ENCODE measurements around the gene KSR1. TPM values are rescaled to one million over a fixed set of nuclear protein-coding genes. Genes with fewer than 3 reads are reported as not detected.

The KSR1 gene
- total and polyA plus RNA-seq, 2 of the 8 experiments (the other 6 are each of a cell fraction or from before 2014, with no cell fraction given) = 14.1 to 34.7 TPM

- Histone ChIP-seq H3K27me3 (replicated peaks in 1 of 4; ENCODE audit: control insufficient read depth in 3 of 4, extremely low read depth in 1 of 4, insufficient read depth in 3 of 4, low read length in 3 of 4) (no peaks in the 10 kb centered on the region), H2BK15ac (ENCODE audit: low read length) (no peak overlapping the region), H2BK120ac (replicated peaks; ENCODE audit: low read depth, low read length) (no peak overlapping the region), H3K18ac (ENCODE audit: extremely low read depth, low read length) (no peak overlapping the region), H4K91ac (replicated peaks; ENCODE audit: insufficient read length, low read length) (no peak overlapping the region), H3K23ac (ENCODE audit: insufficient read length) (no peak overlapping the region), H4K5ac (ENCODE audit: insufficient read length, low read depth, low read length) (no peak overlapping the region), H4K8ac (ENCODE audit: extremely low read depth, insufficient read depth, low read length) (no peak overlapping the region), H3K79me2 (ENCODE audit: control insufficient read depth in 1 of 2, insufficient read depth in 2 of 2, low read length in 2 of 2) (no peaks in the 10 kb centered on the region), H3K14ac (ENCODE audit: insufficient read length) (no peak overlapping the region), H2AK5ac (ENCODE audit: low read depth, low read length) (no peak overlapping the region), H3K4ac (replicated peaks; ENCODE audit: insufficient read length, low read depth, low read length) (no peak overlapping the region), H3K4me2 (ENCODE audit: insufficient read depth in 1 of 2, low read depth in 2 of 2, low read length in 2 of 2) (no peak overlapping the region), H3K79me1 (ENCODE audit: low read depth, low read length) (no peaks in the 10 kb centered on the region), H2BK12ac (ENCODE audit: low read depth, low read length) (no peak overlapping the region), H3K4me3 (ENCODE audit: extremely low read depth in 1 of 4, insufficient read depth in 2 of 4, low read depth in 3 of 4, low read length in 4 of 4) (no peak overlapping the region), H3K9me3 (ENCODE audit: insufficient read depth in 2 of 2, low read depth in 1 of 2, low read length in 1 of 2) (no peaks in the 10 kb centered on the region), H3K36me3 (ENCODE audit: control insufficient read depth in 2 of 4, insufficient read depth in 4 of 4, low read length in 3 of 4) (no peaks in the 10 kb centered on the region), H3K9ac (replicated peaks in 1 of 4; ENCODE audit: extremely low read depth in 1 of 4, low read depth in 3 of 4, low read length in 3 of 4) (no peak overlapping the region), H3K27ac (ENCODE audit: low read depth, low read length) (no peak overlapping the region), H3K56ac (replicated peaks; ENCODE audit: insufficient read length, low read depth, low read length) (no peak overlapping the region), H2BK20ac (ENCODE audit: low read length) (no peak overlapping the region), H2BK5ac (ENCODE audit: low read depth, low read length) (no peak overlapping the region), H3K4me1 (replicated peaks in 1 of 4; ENCODE audit: control insufficient read depth in 3 of 4, insufficient read depth in 4 of 4, low read length in 3 of 4) (no peaks in the 10 kb centered on the region), H4K20me1 (replicated peaks in 1 of 2; ENCODE audit: control insufficient read depth in 1 of 2, insufficient read depth in 2 of 2, low read length in 2 of 2) (no peaks in the 10 kb centered on the region), H3K23me2 (ENCODE audit: low read depth, low read length) (no peaks in the 10 kb centered on the region), H2AFZ (ENCODE audit: low read length) (no peak overlapping the region)
- no peak for TF ChIP-seq RNF2 (IDR thresholded peaks at IDR 0.05; ENCODE audit: borderline replicate concordance, low read depth, low read length, missing control alignments, poor library complexity, severe bottlenecking)
- no peak for TF ChIP-seq MAFK (IDR thresholded peaks at IDR 0.05; ENCODE audit: low read depth, low read length)
- TF ChIP-seq CHD2 (IDR thresholded peaks at IDR 0.05; ENCODE audit: low read length) = no peak
- no peak for TF ChIP-seq HDAC6 (IDR thresholded peaks at IDR 0.05; ENCODE audit: low read depth, low read length)
- TF ChIP-seq EGR1 (IDR thresholded peaks at IDR 0.05; ENCODE audit: borderline replicate concordance, low read depth, low read length) = no peak
- TF ChIP-seq CREB1 (IDR thresholded peaks at IDR 0.05) = no peak
- TF ChIP-seq, protein P1, sequence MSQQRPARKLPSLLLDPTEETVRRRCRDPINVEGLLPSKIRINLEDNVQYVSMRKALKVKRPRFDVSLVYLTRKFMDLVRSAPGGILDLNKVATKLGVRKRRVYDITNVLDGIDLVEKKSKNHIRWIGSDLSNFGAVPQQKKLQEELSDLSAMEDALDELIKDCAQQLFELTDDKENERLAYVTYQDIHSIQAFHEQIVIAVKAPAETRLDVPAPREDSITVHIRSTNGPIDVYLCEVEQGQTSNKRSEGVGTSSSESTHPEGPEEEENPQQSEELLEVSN (IDR thresholded peaks at IDR 0.05) = no peak
- TF ChIP-seq GABPA (IDR thresholded peaks at IDR 0.05; ENCODE audit: borderline replicate concordance, insufficient read depth, low read length) = no peak
- TF ChIP-seq EZH2 (IDR thresholded peaks at IDR 0.05; ENCODE audit: low read depth, low read length, severe bottlenecking) = no peak
- TF ChIP-seq SIRT6 (IDR thresholded peaks at IDR 0.05; ENCODE audit: low read length) = no peak
- no peak for TF ChIP-seq BRCA1 (IDR thresholded peaks at IDR 0.05; ENCODE audit: low read depth, low read length)
- no peak for TF ChIP-seq KDM1A (IDR thresholded peaks at IDR 0.05; ENCODE audit: borderline replicate concordance, low read length)
- TF ChIP-seq SRF (IDR thresholded peaks at IDR 0.05; ENCODE audit: low read depth, low read length) = no peak
- TF ChIP-seq TCF12 (IDR thresholded peaks at IDR 0.05; ENCODE audit: low read depth, low read length) = no peak
- DNase-seq (ENCODE audit: low read depth in 1 of 2, low spot score in 2 of 2) (no peak), FAIRE-seq (no peak)
- 87% methylated on average over 4 of the region's 4 CpGs; no CpG with 5 or more reads in 1 of the 2 experiments for WGBS, 2 experiments (ENCODE audit: extremely low coverage in 1 of 2, insufficient coverage in 1 of 2, insufficient read length in 1 of 2, insufficient replicate concordance in 2 of 2, low coverage in 1 of 2, low lambda C conversion rate in 2 of 2, missing lambda C conversion rate in 1 of 2)
- ChIA-PET POLR2A (ENCODE audit: partially characterized antibody) (no interaction called here), CTCF (ENCODE audit: partially characterized antibody) (interaction anchor here (0.6 to 4.1 kb wide), 6 partner anchors 10 to 88 kb away, joined by 3 to 40 read pairs (median 4); partner anchors contain the start of gene LGALS9)
Measured at GRCh38 chr17:27640790-27641189, 184.5 kb downstream of the KSR1 start.

Measured in H1 (cell line).